CD4-positive, alpha-beta T cell (primary cell): Measurements from ENCODE around the gene HDAC5. TPM values are rescaled to one million over a fixed set of nuclear protein-coding genes. Genes with fewer than 3 reads are reported as not detected.

Source experiments
- ATAC-seq: fragments of 200-7000 bp; cut with Tn5 transposase; one replicate; pipeline ENCODE4 v1.10.0; 2022; ENCODE audit warnings: mild to moderate bottlenecking; ENCODE audit not compliant: poor library complexity
- CTCF ChIA-PET: fragments of 350-600 bp; sonication (Branson Sonifier 250); formaldehyde crosslinking; loops from one replicate; lab custom pipeline; 2021; ENCODE audit warnings: antibody characterized with exemption, inconsistent platforms; lab: Charles Lee
- POLR2A ChIA-PET: fragments of 350-600 bp; sonication (Branson Sonifier 250); formaldehyde crosslinking; loops from one replicate; lab custom pipeline; 2021; ENCODE audit warnings: antibody characterized with exemption, inconsistent platforms; lab: Charles Lee
- DNase-seq, 14 experiments: peaks; one replicate each; pipeline ENCODE4 v3.0.0-alpha.2; 2013 to 2020; ENCODE audit warnings: mixed read lengths in 2 of 14
- H3K27ac ChIP-seq, 2 donors: one replicate each; pipeline versions ENCODE4 v1.5.1 to v1.7.0; 2013; ENCODE audit warnings: low read length in 2 of 2, low read depth in 1 of 2, mild to moderate bottlenecking in 1 of 2
- H3K27me3 ChIP-seq, 2 experiments: 1 replicate in 1 of 2; 2 replicates in 1 of 2; pipeline versions ENCODE4 v1.6.1 to v1.7.0; 2013; ENCODE audit warnings: low read length in 2 of 2, control low read depth in 1 of 2, mild to moderate bottlenecking in 1 of 2, moderate library complexity in 1 of 2; ENCODE audit not compliant: insufficient read depth in 2 of 2, control insufficient read depth in 1 of 2
- H3K36me3 ChIP-seq: one replicate; pipeline ENCODE4 v1.6.1; 2013; ENCODE audit warnings: low read length, control low read depth; ENCODE audit not compliant: insufficient read depth
- H3K4me1 ChIP-seq: one replicate; pipeline ENCODE4 v1.6.1; 2013; ENCODE audit warnings: low read length, control low read depth; ENCODE audit not compliant: insufficient read depth
- H3K4me3 ChIP-seq: one replicate; pipeline ENCODE4 v1.5.1; 2013; ENCODE audit warnings: mild to moderate bottlenecking, low read length, moderate library complexity
- H3K9me3 ChIP-seq, 2 experiments: 1 replicate in 1 of 2; 2 replicates in 1 of 2; pipeline versions ENCODE4 v1.6.1 to v1.7.0; 2013; ENCODE audit warnings: low read length in 2 of 2, mild to moderate bottlenecking in 2 of 2, control low read depth in 1 of 2, moderate library complexity in 1 of 2; ENCODE audit not compliant: control insufficient read depth in 1 of 2, insufficient read depth in 1 of 2
- H3K27ac Mint-ChIP-seq: one replicate; pipeline ENCODE4 v1.8.0; 2020; ENCODE audit warnings: mixed read lengths
- H3K27me3 Mint-ChIP-seq: one replicate; pipeline ENCODE4 v1.8.0; 2021; ENCODE audit warnings: mixed read lengths
- H3K36me3 Mint-ChIP-seq: one replicate; pipeline ENCODE4 v1.8.0; 2021; ENCODE audit warnings: low read depth, mixed read lengths
- H3K4me1 Mint-ChIP-seq: one replicate; pipeline ENCODE4 v1.8.0; 2021; ENCODE audit warnings: low read depth, mixed read lengths
- H3K4me3 Mint-ChIP-seq: one replicate; pipeline ENCODE4 v1.8.0; 2020; ENCODE audit warnings: mild to moderate bottlenecking, mixed read lengths
- H3K9me3 Mint-ChIP-seq: one replicate; pipeline ENCODE4 v1.8.0; 2020; ENCODE audit warnings: mixed read lengths
- intact Hi-C, 2 experiments: fragments of 100-400 bp; cut with DNase I in 1 of 2; cut with micrococcal nuclease in 1 of 2; formaldehyde crosslinking; loops; one replicate each; pipeline versions ENCODE4 v1.15.1 to v1.9.0; 2023 to 2025; cut with DNase I, micrococcal nuclease
- total RNA-seq, 174 experiments: library from RNA in 2 of 174; stranded (reverse) in 2 of 174; gene quantifications; one replicate each; pipeline ENCODE4 v1.2.3 and lab custom pipeline; 2021 to 2026
- TF ChIP-seq, protein P1 (sequence below): fragments of 200-600 bp; IDR thresholded peaks from one replicate; pipeline ENCODE4 v1.8.0; 2022; ENCODE audit warnings: antibody characterized with exemption, mild to moderate bottlenecking

Gene HDAC5
- total RNA-seq, 2 experiments from 2014 or later, result 92.0 to 92.5 TPM

DNA sequence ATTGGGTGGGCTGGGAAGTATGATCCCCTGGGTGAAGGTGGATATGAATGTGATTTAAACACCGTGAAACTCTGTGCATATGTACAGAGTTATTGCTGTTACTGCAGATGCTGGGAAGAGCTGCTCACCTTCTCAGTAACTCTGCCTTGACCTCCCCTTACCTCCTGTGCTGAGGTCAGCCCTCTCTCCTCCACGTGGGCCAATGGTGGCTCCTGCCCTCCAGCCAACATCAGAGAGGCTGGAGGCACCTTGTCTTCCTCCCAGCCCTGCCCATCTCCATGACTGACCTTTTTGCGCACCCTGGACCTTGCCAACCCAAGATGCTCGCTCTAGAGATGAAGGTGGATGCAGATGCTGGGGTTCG lies 46.7 kb upstream of the HDAC5 start:
- no peak overlapping the region for H3K27ac ChIP-seq
- TF ChIP-seq, protein P1, sequence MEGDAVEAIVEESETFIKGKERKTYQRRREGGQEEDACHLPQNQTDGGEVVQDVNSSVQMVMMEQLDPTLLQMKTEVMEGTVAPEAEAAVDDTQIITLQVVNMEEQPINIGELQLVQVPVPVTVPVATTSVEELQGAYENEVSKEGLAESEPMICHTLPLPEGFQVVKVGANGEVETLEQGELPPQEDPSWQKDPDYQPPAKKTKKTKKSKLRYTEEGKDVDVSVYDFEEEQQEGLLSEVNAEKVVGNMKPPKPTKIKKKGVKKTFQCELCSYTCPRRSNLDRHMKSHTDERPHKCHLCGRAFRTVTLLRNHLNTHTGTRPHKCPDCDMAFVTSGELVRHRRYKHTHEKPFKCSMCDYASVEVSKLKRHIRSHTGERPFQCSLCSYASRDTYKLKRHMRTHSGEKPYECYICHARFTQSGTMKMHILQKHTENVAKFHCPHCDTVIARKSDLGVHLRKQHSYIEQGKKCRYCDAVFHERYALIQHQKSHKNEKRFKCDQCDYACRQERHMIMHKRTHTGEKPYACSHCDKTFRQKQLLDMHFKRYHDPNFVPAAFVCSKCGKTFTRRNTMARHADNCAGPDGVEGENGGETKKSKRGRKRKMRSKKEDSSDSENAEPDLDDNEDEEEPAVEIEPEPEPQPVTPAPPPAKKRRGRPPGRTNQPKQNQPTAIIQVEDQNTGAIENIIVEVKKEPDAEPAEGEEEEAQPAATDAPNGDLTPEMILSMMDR, result no peak
- no peaks in the 10 kb centered on the region for H3K36me3 Mint-ChIP-seq
- no peaks in the 10 kb centered on the region for H3K36me3 ChIP-seq
- H3K9me3 ChIP-seq, result no peaks in the 10 kb centered on the region
- POLR2A ChIA-PET, result no interaction called here
- intact Hi-C loops, result no loop called here
- H3K9me3 Mint-ChIP-seq, result no peaks in the 10 kb centered on the region
- no peak overlapping the region for H3K4me3 Mint-ChIP-seq
- DNase-seq, result no peak
- H3K27me3 ChIP-seq, result no peaks in the 10 kb centered on the region
- no peaks in the 10 kb centered on the region for H3K27me3 Mint-ChIP-seq
- H3K4me1 Mint-ChIP-seq, result peaks cover 10% of the 10 kb centered on the region
- H3K4me1 ChIP-seq, result peaks cover 7% of the 10 kb centered on the region
- CTCF ChIA-PET, result no interaction called here
- ATAC-seq, result no peak
- no peak overlapping the region for H3K4me3 ChIP-seq
- H3K27ac Mint-ChIP-seq, result no peak overlapping the region

DNA sequence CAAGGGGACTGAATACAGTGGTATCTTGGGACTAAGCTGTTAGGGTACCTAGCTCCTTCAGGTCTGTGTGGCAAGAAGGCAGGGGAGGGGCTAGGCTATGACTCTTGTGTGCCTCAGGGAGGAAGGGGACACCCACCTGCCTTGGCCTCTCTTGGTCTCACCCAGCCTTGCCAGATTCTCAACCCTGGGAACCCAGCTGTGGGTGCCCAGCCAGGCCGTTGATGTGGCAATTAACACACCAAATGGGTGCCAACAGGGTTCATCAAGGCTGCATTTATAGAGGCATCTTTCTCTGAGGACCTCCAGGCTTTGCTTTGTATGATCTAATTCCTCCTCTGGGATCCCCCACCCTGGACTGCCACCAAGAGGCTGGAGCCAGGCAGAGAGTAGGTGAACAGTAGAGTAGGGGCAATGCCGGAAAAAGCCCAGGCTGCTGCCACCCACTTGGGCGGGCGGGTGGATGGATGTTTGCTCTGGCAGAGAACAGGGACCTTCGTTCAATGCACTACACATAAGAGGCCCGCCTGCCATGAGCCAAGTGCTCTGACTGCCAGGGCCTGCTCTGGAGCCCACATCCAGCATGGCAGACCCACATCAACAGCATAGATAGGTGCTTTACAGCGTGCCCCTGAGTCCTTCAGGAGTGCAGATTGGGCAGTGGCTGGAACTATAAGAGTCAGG lies 43.9 kb upstream of the HDAC5 start:
- intact Hi-C loops, result no loop called here
- no peaks in the 10 kb centered on the region for H3K27me3 Mint-ChIP-seq
- H3K27ac Mint-ChIP-seq, result no peak overlapping the region
- no peak overlapping the region for H3K4me3 ChIP-seq
- no peaks in the 10 kb centered on the region for H3K36me3 Mint-ChIP-seq
- no peaks in the 10 kb centered on the region for H3K9me3 Mint-ChIP-seq
- H3K4me1 Mint-ChIP-seq, result peaks cover 10% of the 10 kb centered on the region
- ChIA-PET CTCF (interaction anchor here (0.9 kb wide), 1 partner anchor 223 kb away, joined by 3 read pairs; no protein-coding TSS in a partner anchor), POLR2A (interaction anchor here (0.6 to 1.6 kb wide), 4 partner anchors 19 to 103 kb away, joined by 5 to 17 read pairs (median 10); partner anchors contain the start of genes HDAC5 and TMUB2)
- ATAC-seq, result no peak
- no peaks in the 10 kb centered on the region for H3K36me3 ChIP-seq
- peaks cover 7% of the 10 kb centered on the region for H3K4me1 ChIP-seq
- TF ChIP-seq, protein P1, result no peak
- no peak overlapping the region for H3K27ac ChIP-seq
- H3K4me3 Mint-ChIP-seq, result no peak overlapping the region
- DNase-seq, result no peak
- no peaks in the 10 kb centered on the region for H3K9me3 ChIP-seq
- H3K27me3 ChIP-seq, result no peaks in the 10 kb centered on the region

DNA sequence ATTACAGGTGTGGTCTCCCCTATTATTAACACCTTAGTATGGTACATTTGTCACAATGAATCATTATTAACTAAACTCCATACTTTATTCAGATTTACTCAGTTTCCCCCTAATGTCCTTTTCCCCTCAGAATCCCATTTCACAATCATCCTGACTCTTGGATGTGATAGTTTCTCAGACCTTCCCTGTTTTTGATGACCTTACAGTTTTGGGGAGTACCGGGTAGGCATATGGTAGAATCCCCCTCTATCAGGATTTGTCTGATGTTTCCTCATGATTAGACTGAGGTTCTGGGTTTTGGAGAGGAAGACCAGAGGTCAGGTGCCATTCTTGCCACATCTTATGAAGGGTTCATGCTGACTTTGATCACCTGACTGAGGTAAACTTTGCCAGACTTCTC lies 41.0 kb upstream of the HDAC5 start:
- no peak overlapping the region for H3K4me3 ChIP-seq
- H3K27me3 ChIP-seq, result no peaks in the 10 kb centered on the region
- H3K4me3 Mint-ChIP-seq, result no peak overlapping the region
- H3K27ac Mint-ChIP-seq, result no peak overlapping the region
- no peaks in the 10 kb centered on the region for H3K36me3 ChIP-seq
- no peak for DNase-seq
- ChIA-PET POLR2A (no interaction called here), CTCF (no interaction called here)
- no peak overlapping the region for H3K27ac ChIP-seq
- no peak for ATAC-seq
- no peaks in the 10 kb centered on the region for H3K9me3 ChIP-seq
- intact Hi-C loops, result no loop called here
- no peaks in the 10 kb centered on the region for H3K9me3 Mint-ChIP-seq
- no peaks in the 10 kb centered on the region for H3K27me3 Mint-ChIP-seq
- TF ChIP-seq, protein P1, result no peak
- peaks cover 11% of the 10 kb centered on the region for H3K4me1 ChIP-seq
- no peaks in the 10 kb centered on the region for H3K36me3 Mint-ChIP-seq
- H3K4me1 Mint-ChIP-seq, result peaks cover 14% of the 10 kb centered on the region
